OCI-LY7 (cell line): ENCODE data around the gene TP73. TPM values are rescaled to one million over a fixed set of nuclear protein-coding genes. Genes with fewer than 3 reads are reported as not detected.

ENCODE experiments used
- BruUV-seq: library from RNA; stranded (reverse); fragments of 400-500 nt; replicated peaks from 2 replicates; lab custom pipeline; 2021; lab: Mats Ljungman, UMichigan
- CTCF ChIA-PET: fragments of 300-600 bp; sonication (Branson Sonifier 250); formaldehyde crosslinking; loops from one replicate; lab custom pipeline; 2022; ENCODE audit warnings: antibody characterized with exemption; ENCODE audit not compliant: unreplicated experiment; lab: Charles Lee
- POLR2A ChIA-PET: fragments of 300-600 bp; sonication (Branson Sonifier 250); formaldehyde crosslinking; loops from one replicate; lab custom pipeline; 2022; ENCODE audit warnings: antibody characterized with exemption; lab: Charles Lee
- DNase-seq: peaks from one replicate; pipeline ENCODE4 v3.0.0-alpha.2; 2015; ENCODE audit warnings: low spot score
- H2AFZ ChIP-seq: fragments of 200-600 bp; sonication (generic), shearing (Covaris generic); 2 replicates; pipeline ENCODE4 v1.6.1; 2014; ENCODE audit warnings: mild to moderate bottlenecking, antibody characterized with exemption, low read length, moderate library complexity
- H3K27ac ChIP-seq: fragments of 200-600 bp; sonication (generic); 2 replicates; pipeline ENCODE4 v1.5.1; 2014; ENCODE audit warnings: mixed run types, low read depth, mild to moderate bottlenecking, moderate library complexity, low read length, inconsistent platforms; ENCODE audit not compliant: poor library complexity, severe bottlenecking
- H3K36me3 ChIP-seq: fragments of 200-600 bp; sonication (generic); 2 replicates; pipeline ENCODE4 v1.6.1; 2014; ENCODE audit warnings: mild to moderate bottlenecking, antibody characterized with exemption, low read length, moderate library complexity, mixed read lengths; ENCODE audit not compliant: insufficient read depth
- H3K4me1 ChIP-seq: fragments of 200-600 bp; sonication (generic); 2 replicates; pipeline ENCODE4 v1.5.1; 2014; ENCODE audit warnings: mild to moderate bottlenecking, low read length; ENCODE audit not compliant: insufficient read depth, poor library complexity, severe bottlenecking
- H3K4me2 ChIP-seq: fragments of 200-600 bp; sonication (generic); 2 replicates; pipeline ENCODE4 v1.6.1; 2014; ENCODE audit warnings: mild to moderate bottlenecking, low read length
- H3K4me3 ChIP-seq: fragments of 200-600 bp; sonication (generic); 2 replicates; pipeline ENCODE4 v1.5.1; 2014; ENCODE audit warnings: mild to moderate bottlenecking, low read depth, low read length; ENCODE audit not compliant: poor library complexity, severe bottlenecking
- H3K79me2 ChIP-seq: fragments of 200-600 bp; sonication (generic); 2 replicates; pipeline ENCODE4 v1.6.1; 2016; ENCODE audit warnings: low read depth, mild to moderate bottlenecking, low read length, moderate library complexity, mixed read lengths; ENCODE audit not compliant: insufficient read depth
- H3K9me2 ChIP-seq: fragments of 200-600 bp; sonication (generic); 2 replicates; pipeline ENCODE4 v1.6.1; 2016; ENCODE audit warnings: mild to moderate bottlenecking, low read length, mixed read lengths; ENCODE audit not compliant: insufficient read depth
- H3K9me3 ChIP-seq: fragments of 200-600 bp; sonication (generic); 2 replicates; pipeline ENCODE4 v1.6.1; 2014; ENCODE audit warnings: mild to moderate bottlenecking, mixed run types, low read length, mixed read lengths
- H4K20me1 ChIP-seq: fragments of 200-600 bp; sonication (generic); 2 replicates; pipeline ENCODE4 v1.6.1; 2014; ENCODE audit warnings: mild to moderate bottlenecking, antibody characterized with exemption, low read length, moderate library complexity, mixed read lengths; ENCODE audit not compliant: insufficient read depth
- EZH2phosphoT487 ChIP-seq: fragments of 200-600 bp; sonication (generic); IDR thresholded peaks from 2 replicates; pipeline ENCODE4 v1.6.1; 2018; ENCODE audit warnings: low read depth, borderline replicate concordance, mild to moderate bottlenecking, mixed run types, antibody characterized with exemption, low read length, moderate library complexity, mixed read lengths
- intact Hi-C: fragments of 100-400 bp; cut with micrococcal nuclease; formaldehyde crosslinking; loops from one replicate; pipeline ENCODE4 v1.10.0; 2022; ENCODE audit not compliant: unreplicated experiment
- total RNA-seq, 2 experiments: library from RNA; depleted of rRNA in 1 of 2; stranded (reverse); fragments of >200 nt in 1 of 2; shearing (Covaris generic) in 1 of 2; gene quantifications; 2 replicates each; pipeline ENCODE4 v1.2.3, GENCODE V29; 2014 to 2022
- TF ChIP-seq, protein P1 (sequence below): fragments of 200-600 bp; sonication (generic); conservative IDR thresholded peaks from 2 replicates; pipeline ENCODE4 v1.5.1; 2014; ENCODE audit warnings: mild to moderate bottlenecking, antibody characterized with exemption, low read length, moderate library complexity, mixed read lengths

Gene TP73
- total RNA-seq, 2 experiments from 2014 or later = 0.48 TPM; not detected in 1

DNA sequence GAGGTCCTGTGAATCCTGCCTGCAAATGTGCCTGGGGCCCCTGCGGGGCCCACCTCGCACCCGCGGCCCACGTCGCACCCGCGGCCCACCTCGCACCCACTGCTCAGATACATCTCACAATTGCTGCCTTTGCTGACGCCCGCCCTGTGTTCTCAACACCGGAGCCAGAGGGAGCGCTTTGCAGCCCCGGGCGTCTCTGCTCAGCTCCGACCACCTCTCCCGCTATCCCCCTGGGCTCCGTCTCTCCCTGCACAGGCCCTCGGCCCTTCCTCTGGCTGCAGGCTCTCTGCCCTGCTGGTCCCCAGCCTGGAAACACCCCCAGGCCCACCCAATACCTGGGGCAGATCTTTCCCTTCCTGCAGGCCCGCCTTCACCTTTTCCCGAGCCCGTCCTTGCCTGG, 44.8 kb downstream of the TP73 start:
- BruUV-seq = no TSS peak
- intact Hi-C loops = no loop called here
- no peaks in the 10 kb centered on the region for H3K4me1 ChIP-seq

DNA sequence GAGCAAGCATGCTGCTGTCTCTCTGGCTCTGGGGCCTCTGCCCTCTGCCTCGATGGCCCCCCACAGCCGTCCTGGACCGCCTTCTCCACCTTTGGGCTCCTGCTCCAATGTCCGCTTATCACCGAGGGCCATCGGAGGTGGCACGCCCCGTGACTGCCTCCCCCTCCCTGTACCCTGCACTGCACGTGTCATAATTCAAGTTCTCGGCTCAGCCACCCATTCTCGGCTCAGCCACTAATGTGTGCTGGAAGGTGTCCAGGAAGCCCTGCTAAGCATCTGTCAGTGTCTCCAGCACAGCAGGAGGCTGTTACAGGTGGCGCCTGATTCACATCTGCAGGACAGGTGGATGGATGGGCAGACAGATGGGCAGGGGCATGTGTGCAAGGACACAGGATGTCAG, 45.5 kb downstream of the TP73 start:
- intact Hi-C loops = no loop called here

More for the DNA sequence above, 44.8 kb downstream of the TP73 start:
- Histone ChIP-seq H3K79me2 (no peaks in the 10 kb centered on the region), H3K4me2 (no peak overlapping the region), H3K4me3 (no peak overlapping the region), H3K27ac (no peak overlapping the region), H4K20me1 (no peaks in the 10 kb centered on the region), H2AFZ (no peak overlapping the region), H3K36me3 (no peaks in the 10 kb centered on the region), H3K9me3 (no peaks in the 10 kb centered on the region), H3K9me2 (no peaks in the 10 kb centered on the region)
- TF ChIP-seq EZH2phosphoT487 = no peak
- TF ChIP-seq, protein P1, sequence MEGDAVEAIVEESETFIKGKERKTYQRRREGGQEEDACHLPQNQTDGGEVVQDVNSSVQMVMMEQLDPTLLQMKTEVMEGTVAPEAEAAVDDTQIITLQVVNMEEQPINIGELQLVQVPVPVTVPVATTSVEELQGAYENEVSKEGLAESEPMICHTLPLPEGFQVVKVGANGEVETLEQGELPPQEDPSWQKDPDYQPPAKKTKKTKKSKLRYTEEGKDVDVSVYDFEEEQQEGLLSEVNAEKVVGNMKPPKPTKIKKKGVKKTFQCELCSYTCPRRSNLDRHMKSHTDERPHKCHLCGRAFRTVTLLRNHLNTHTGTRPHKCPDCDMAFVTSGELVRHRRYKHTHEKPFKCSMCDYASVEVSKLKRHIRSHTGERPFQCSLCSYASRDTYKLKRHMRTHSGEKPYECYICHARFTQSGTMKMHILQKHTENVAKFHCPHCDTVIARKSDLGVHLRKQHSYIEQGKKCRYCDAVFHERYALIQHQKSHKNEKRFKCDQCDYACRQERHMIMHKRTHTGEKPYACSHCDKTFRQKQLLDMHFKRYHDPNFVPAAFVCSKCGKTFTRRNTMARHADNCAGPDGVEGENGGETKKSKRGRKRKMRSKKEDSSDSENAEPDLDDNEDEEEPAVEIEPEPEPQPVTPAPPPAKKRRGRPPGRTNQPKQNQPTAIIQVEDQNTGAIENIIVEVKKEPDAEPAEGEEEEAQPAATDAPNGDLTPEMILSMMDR = no peak
- ChIA-PET CTCF (no interaction called here), POLR2A (no interaction called here)
- no peak for DNase-seq

More for the DNA sequence above, 45.5 kb downstream of the TP73 start:
- Histone ChIP-seq H4K20me1 (no peaks in the 10 kb centered on the region), H3K4me1 (no peaks in the 10 kb centered on the region), H3K4me3 (no peak overlapping the region), H2AFZ (no peak overlapping the region), H3K36me3 (no peaks in the 10 kb centered on the region), H3K79me2 (no peaks in the 10 kb centered on the region), H3K4me2 (no peak overlapping the region), H3K9me3 (no peaks in the 10 kb centered on the region), H3K27ac (no peak overlapping the region), H3K9me2 (no peaks in the 10 kb centered on the region)
- ChIA-PET CTCF (no interaction called here), POLR2A (no interaction called here)
- TF ChIP-seq, protein P1 = no peak
- no peak for TF ChIP-seq EZH2phosphoT487
- DNase-seq = no peak
- BruUV-seq = no TSS peak
